Glomerular visceral epithelial cell (primary cell): ENCODE data around the gene CIPC.

ENCODE experiments used
- DNase-seq: peaks from one replicate; pipeline ENCODE4 v3.0.0-alpha.2; 2016; ENCODE audit errors: extremely low spot score

Gene CIPC

GRCh38 chr14:77102154-77102553 lies 4.1 kb downstream of the CIPC start:
- DNase-seq = no peak

DNA sequence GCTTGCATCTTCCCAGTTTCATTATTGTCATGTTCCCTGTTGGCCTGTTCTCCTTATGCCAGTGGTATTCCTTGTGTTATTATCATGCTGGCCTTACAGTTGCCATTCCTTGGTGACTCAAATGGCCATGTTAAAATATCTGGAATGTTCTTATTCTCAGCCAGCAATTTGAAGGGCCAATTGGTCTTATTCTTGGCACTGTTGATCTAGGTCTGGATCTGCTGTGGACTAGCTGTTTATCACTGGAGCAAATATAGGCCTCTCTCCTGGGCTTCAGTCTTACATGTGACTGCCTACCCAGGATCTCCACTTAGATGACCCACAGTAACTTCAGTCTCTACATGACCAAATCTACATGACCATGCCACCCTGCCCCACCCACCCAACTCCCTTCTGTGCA lies 5.4 kb downstream of the CIPC start:
- DNase-seq = no peak

- no peak for DNase-seq
Measured at GRCh38 chr14:77103951-77104350, 5.9 kb downstream of the CIPC start.

GRCh38 chr14:77104393-77104792 lies 6.3 kb downstream of the CIPC start:
- DNase-seq = no peak

GRCh38 chr14:77105145-77105939 lies 7.3 kb downstream of the CIPC start:
- no peak for DNase-seq

GRCh38 chr14:77106666-77107065 lies 8.6 kb downstream of the CIPC start:
- no peak for DNase-seq

- no peak for DNase-seq
Measured at GRCh38 chr14:77107228-77107627, 9.2 kb downstream of the CIPC start.

- no peak for DNase-seq
Measured at GRCh38 chr14:77108753-77109152, 10.7 kb downstream of the CIPC start.

GRCh38 chr14:77109656-77110055 lies 11.6 kb downstream of the CIPC start:
- no peak for DNase-seq

GRCh38 chr14:77110286-77110685 lies 12.2 kb downstream of the CIPC start:
- DNase-seq = no peak

- no peak for DNase-seq
Measured at GRCh38 chr14:77111021-77111420, 13.0 kb downstream of the CIPC start.

GRCh38 chr14:77113644-77114043 lies 15.6 kb downstream of the CIPC start:
- DNase-seq = no peak

GRCh38 chr14:77114609-77115008 lies 16.6 kb downstream of the CIPC start:
- no peak for DNase-seq

GRCh38 chr14:77116172-77116817 lies 18.2 kb downstream of the CIPC start:
- no peak for DNase-seq

- DNase-seq = no peak
Measured at GRCh38 chr14:77119851-77120250, 21.8 kb downstream of the CIPC start.

DNA sequence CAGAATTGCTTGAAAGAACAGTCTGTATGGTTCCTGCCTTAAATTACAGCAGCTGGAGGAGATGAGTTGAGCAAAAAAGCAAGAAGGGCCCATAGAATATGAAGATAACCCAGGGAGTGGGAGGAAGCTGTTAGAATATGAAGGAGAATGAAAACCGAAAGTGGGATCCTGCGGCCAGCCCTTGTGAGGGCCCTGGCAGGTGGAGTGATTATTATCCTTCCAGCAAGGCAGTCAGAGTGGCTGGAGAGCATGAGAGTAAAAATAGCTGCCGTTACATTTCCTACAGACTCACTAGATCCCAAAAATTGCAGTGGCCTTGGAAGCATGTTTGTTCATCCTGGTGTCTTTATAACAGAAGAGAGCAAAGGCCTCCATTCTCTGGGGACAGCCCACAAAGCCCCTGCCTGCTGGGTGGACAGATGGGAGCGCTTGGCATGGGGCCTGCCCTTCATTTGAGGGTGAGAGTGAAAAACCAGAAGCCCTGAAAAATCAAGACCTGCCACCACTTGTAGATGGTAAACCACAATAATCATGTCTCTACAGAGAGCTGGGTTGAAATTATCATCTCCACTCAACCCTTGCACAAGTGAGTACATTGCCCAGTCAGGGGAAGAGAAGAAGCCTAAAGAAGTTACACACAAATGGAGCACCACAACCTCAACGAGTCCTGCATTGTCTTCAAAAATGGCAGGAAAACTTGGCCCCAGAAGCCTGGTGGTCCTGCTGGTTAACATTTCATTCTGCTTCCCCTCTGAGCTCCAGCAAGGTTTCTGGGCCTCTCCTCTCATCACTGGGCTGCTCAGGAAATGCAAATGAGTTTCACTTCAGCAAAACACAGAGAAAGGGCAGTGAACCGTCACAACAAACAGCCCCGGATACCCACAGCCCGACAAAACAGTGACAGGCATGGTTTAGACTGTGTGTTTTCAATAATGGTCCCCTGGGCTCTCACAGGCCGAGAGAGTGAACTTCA lies 23.0 kb downstream of the CIPC start:
- no peak for DNase-seq

DNA sequence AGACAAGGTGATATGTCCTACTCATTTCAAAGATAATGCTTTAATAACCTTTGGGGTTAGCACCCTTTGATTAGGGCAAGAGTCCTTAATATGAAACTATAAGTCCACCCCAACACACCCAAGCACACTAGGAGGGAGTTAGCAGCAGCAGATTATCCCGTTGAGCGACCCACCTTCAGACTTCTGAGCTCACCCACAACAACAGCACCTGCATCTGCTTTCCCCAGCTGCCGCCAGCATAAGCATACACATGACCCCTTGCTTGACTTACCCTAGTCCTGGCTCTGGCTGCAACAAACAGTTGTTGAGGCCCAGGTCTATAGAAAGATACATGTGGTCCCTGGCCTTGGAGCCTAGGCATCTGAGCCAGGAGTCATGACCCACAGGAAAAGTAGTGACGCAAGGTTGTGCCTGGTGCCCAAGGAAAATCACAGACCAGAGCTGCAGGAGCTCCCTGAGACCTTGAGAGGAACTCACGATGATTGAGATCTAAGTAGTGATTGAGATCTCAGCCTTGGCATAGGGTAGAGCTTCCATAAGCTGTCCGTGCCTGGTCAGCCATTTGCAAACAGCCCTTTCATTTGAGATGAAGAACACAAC lies 24.6 kb downstream of the CIPC start:
- DNase-seq = no peak

GRCh38 chr14:77123381-77124325 lies 25.6 kb downstream of the CIPC start:
- no peak for DNase-seq

- DNase-seq = peak; percentile 21
Measured at GRCh38 chr14:77124345-77125280, 26.6 kb downstream of the CIPC start.
